HG03280 (cell line): Measurements from ENCODE around the gene ABCB7.
"Not testable (repeated sequence)": the region's sequence is repeated elsewhere in the genome, so short reads cannot be mapped to it uniquely, and the experiment has no call there.

Experiments
- ATAC-seq: cut with Tn5 transposase; IDR thresholded peaks from one replicate; pipeline ENCODE4 v1.9.1; 2021; ENCODE audit warnings: mild to moderate bottlenecking, moderate library complexity; ENCODE audit not compliant: unreplicated experiment

Gene ABCB7

DNA sequence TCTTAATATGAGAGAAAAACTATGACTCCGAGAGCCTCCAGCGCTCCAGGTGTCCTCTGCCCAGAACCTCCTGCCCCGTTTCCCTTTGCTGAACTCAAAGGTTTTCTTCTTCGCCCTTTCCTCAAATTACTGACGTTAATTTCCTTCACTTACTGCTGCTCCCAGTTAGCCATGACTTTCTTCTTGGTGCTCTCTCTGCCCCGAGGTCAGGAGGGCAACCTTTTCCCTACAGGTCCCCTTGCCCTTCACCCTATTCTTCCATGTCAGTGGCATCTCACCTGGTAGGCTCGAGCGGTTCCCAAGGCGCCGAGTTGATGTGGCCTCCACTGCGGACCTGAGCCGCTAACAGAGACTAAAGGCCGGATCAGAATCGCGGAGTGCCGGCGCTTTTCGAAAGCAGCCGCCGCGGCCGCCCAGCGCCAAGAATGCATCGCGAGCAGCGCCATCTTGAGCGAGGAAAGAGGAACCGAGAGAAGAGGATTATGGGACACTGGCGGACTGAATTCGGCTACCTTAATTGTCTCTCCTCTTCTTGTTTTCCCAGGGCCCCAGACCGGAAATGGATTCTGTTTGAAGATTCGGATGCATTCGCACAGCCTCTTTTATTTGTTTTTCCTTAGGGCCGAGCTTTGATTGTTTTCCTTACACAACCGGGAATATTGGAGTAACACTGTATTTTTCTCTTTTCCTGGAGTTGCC lies at the start of gene ABCB7:
Gene ABCB7, minus strand, starts transcription at position 457 of the 699 bp plus-strand sequence. Its CDS starts 11 bp downstream, at position 446.
- peak; percentile 90 for ATAC-seq

GRCh38 chrX:75188415-75189206 lies 32.5 kb upstream of the ABCB7 start:
- not testable (repeated sequence) for ATAC-seq

GRCh38 chrX:75181721-75182120 lies 25.6 kb upstream of the ABCB7 start:
- ATAC-seq: no peak

DNA sequence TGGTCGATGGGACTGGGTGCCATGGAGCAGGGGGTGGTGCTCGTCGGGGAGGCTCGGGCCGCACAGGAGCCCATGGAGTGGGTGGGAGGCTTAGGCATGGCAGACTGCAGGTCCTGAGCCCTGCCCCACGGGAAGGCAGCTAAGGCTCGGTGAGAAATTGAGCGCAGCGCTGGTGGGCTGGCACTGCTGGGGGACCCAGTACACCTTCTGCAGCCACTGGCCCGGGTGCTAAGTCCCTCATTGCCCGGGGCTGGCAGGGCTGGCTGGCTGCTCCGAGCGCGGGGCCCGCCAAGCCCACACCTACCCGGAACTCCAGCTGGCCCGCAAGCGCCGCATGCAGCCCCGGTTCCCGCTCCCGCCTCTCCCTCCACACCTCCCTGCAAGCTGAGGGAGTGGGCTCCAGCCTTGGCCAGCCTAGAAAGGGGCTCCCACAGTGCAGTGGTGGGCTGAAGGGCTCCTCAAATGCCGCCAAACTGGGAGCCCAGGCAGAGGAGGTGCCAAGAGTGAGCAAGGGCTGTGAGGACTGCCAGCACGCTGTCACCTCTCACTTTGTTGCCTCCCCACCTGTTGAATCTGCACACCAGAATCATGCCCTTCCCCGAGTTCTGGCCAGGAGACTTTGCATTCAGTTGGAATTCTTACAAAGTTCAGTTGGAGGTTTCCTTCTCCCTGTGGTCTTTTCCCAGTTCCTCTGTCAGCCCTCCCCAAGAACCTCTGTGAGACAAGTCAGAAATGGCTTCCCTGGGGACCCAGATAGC lies 23.6 kb upstream of the ABCB7 start:
- ATAC-seq: not testable (repeated sequence)

DNA sequence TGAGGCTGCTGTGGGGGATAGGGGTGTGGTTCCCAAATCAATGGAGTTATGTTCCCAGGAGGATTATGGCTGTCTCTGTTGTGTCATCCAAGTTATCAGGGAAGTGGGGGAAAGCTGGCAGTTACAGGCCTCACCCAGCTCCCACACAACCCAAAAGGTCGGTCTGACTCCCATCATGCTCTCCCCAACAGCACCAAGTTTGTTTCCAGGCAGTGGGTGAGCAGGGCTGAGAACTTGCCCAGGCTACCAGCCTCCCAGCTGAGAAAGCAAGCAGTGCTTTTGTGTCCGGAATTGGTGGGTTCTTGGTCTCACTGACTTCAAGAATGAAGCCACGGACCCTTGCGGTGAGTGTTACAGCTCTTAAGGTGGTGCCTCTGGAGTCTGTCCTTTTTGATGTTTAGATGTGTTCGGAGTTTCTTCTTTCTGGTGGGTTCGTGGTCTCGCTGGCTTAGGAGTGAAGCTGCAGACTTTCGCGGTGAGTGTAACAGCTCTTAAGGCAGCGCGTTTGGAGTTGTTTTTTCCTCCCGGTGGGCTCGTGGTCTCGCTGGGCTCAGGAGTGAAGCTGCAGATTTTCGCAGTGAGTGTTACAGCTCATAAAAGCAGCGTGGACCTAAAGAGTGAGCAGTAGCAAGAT lies 16.3 kb upstream of the ABCB7 start:
- not testable (repeated sequence) for ATAC-seq

DNA sequence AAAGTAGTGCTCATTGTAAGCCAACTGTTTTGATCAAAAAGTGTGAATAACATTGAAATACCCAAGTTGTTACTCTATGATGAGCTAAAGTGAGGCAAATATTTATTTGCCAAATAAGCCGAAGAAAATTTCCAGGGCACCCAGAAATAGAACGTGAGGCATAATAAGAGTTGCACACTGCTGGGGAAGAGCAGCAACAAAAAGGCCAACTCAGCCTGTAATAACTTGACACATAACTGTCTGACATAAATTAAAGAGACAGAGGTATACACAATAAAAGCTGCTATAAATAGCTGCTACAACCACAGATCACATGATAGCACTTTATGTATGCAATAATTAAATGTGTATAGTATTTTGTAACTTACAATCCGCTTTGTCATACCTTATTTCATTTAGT lies 2.0 kb upstream of the ABCB7 start:
- ATAC-seq: no peak

GRCh38 chrX:75156531-75156945 lies 455 bp upstream of the ABCB7 start:
- no peak for ATAC-seq

DNA sequence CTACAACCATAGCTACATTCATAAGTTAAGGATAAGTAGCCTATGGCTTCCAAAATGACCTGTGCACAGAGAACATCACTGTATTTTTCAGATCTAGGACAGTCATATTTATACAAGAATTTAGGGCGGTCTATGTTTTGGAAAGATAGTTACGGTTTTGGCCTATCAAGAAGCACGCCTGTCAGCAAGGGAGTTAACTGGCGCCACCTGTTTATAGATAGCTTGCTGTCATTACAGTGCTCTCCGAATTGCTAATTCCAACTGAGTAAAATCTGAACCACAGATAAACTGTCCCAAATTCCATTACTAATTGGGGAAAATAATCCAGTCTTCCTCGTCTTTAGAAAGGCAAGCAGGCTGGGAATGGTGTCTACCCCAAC lies 646 bp downstream of the ABCB7 start:
- ATAC-seq: peak; percentile 35

DNA sequence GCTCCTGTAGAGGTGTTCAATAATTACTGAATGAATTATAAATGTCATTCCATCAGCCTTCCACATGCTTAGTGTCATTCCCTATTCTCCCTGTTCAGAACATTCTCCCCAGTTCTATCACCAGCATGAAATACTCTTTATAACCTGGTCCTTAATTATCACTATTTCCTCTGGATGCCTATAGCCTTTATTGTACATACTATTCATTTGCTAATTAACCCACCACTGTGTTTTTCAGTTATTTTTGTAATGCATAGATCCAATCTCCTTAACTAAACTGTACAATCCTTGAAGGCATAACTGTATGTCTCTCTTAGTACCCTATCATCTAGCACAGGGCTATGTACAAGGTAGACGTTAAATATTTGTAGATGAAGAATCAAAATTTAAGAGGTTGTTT lies 1.2 kb downstream of the ABCB7 start:
- ATAC-seq: no peak

GRCh38 chrX:75151827-75152592 lies 4.1 kb downstream of the ABCB7 start:
- no peak for ATAC-seq

- no peak for ATAC-seq
Observed at GRCh38 chrX:75149654-75150053, 6.4 kb downstream of the ABCB7 start.

DNA sequence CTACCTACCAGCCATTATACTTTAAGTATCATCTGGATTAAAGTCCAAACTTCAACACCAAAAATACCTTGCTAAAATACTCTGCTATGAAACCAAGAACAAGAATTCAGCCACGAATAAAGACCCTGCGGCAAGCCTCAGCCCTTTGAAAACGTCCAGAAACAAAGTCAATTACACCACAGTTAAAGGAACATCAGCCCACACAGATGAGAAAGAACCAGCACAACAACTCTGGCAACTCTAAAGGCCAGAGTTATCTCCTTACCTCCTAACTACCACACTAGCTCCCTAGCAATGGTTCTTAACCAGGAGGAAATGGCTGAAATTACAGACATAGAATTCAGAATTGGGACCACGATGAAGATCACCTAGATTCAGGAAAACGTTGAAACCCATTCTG lies 23.4 kb downstream of the ABCB7 start:
- ATAC-seq: no peak

DNA sequence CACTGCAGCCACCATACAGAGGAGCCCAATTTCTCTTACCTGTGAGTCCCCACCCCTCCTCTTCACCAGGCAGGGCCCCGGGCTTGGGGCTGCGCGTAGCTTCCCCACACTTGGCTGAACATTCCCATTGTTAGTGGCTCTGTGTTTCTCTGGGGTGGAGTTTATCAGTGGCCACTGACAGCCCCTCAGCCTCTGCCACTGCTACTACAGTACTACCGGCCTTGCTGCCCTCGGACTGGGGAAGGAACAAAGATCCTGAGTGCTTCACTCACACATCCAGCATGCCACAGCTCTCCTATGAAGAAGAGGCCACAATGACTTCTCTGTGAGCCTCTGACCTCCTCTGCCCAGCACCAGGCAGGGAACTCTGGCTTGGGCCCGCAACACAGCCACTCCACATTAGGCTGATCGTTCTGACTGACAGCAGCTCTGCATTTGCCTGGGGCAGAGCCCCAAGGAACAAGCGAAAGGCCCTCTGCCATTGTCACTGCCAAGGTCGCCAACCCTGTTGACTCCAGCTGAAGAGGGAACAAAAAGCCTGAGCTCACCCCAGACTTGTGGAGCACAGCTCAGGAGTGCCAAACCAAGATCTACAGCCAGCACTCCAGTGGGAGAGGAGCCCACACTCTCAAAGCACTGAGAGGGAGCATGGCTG lies 24.0 kb downstream of the ABCB7 start:
- ATAC-seq: no peak

DNA sequence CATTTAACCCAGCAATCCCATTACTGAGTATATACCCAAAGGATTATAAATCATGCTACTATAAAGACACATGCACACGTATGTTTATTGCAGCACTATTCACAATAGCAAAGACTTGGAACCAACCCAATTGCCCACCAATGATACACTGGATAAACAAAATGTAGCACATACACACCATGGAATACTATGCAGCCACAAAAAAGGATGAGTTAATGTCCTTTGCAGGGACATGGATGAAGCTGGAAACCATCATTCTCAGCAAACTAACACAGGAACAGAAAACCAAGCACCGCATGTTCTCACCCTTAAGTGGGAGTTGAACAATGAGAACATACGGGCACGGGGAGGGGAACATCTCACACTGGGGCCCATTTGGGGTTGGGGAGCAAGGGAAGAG lies 27.0 kb downstream of the ABCB7 start:
- ATAC-seq: not testable (repeated sequence)

GRCh38 chrX:75118296-75118695 lies 37.8 kb downstream of the ABCB7 start:
- no peak for ATAC-seq

- ATAC-seq: no peak
Observed at GRCh38 chrX:75115707-75116413, 40.2 kb downstream of the ABCB7 start.

GRCh38 chrX:75114638-75115037 lies 41.4 kb downstream of the ABCB7 start:
- ATAC-seq: no peak

DNA sequence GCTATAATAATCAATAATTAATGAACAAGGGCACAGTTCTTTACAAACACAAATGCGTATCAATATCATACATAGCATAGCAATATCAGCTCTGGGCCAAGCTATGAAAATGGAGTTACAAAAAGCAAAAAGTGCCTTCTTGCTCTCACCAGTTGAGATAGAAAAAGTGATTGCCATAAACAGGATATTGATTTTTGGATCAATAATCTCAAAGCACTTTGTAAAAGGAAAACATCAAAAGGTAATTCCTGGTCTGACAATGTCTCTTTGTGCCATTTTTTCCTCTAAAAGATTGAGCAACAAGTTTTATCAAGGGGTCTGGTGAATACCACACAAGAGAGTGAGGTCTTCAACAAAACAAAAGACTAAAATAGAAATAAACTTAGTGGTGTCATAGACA lies 42.4 kb downstream of the ABCB7 start:
- no peak for ATAC-seq

GRCh38 chrX:75107863-75108509 lies 48.1 kb downstream of the ABCB7 start:
- ATAC-seq: no peak
